NT2/D1 (cell line): ENCODE measurements around the gene ZNF774.

Experiments
- SUZ12 ChIP-seq: IDR thresholded peaks from 2 replicates; pipeline ENCODE4 v1.6.1; 2011; ENCODE audit not compliant: insufficient read length, insufficient read depth; ENCODE audit errors: extremely low read depth
- YY1 ChIP-seq: IDR thresholded peaks from 2 replicates; pipeline ENCODE4 v1.6.1; 2011; ENCODE audit not compliant: insufficient read length, insufficient read depth

GRCh38 chr15:90382320-90382719 lies 30.2 kb downstream of the ZNF774 start:
- TF ChIP-seq YY1: no peak
- no peak for TF ChIP-seq SUZ12
